Erythroblast (primary cell): ENCODE data around the gene RIMBP2.

Experiments
- DNase-seq, 2 experiments: peaks; one replicate each; lab custom pipeline; 2025; lab: John Stamatoyannopoulos, UW
- GATA1 ChIP-seq: IDR thresholded peaks from 2 replicates; pipeline ENCODE4 v1.6.1; 2011; ENCODE audit warnings: low read depth, mild to moderate bottlenecking, control low read depth, low read length, moderate library complexity
- POLR2A ChIP-seq: IDR thresholded peaks from 2 replicates; pipeline ENCODE4 v1.6.1; 2011; ENCODE audit warnings: mild to moderate bottlenecking, low read length

RIMBP2 gene

DNA sequence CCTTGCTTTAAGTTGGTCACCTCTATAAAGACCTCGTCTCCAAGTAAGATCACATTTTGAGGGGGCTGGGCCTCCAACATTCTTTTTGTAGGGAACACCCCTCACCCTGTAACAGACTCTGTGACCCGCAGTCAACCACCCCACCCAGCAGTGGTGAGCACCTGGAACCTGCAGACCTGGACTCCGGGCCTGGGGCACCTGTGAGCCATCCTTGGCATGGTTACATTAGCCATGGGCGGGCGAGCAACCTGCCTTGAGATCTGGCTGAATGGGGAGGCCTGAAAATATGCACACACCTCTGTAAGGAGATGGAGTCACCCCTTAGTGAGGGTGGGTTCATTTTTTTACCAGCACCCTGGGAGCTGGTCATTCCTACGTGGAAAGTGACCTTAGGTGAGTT lies 95.3 kb downstream of the RIMBP2 start:
- DNase-seq, result no peak
- TF ChIP-seq GATA1 (no peak), POLR2A (no peak)

DNA sequence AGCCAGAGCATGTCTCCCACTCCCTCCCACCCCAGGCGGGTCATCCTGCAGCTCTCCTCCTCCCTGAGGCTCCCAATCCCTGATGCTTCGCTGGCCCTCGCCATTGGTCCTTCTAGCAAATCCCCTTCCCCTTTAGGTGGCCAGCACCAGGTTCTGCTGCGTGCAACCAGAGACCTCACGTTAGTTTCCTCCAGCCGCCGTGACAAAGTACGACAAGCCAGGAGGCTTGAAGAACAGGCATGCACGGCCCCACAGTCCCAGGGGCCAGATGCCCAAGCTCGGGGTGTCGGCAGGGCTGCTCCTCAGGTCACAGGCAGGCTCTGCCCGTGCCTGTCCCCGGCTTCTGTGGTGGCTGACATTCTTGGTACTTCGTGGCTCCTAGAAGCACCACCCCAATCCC lies 95.8 kb downstream of the RIMBP2 start:
- DNase-seq, result no peak
- TF ChIP-seq POLR2A (no peak), GATA1 (no peak)

DNA sequence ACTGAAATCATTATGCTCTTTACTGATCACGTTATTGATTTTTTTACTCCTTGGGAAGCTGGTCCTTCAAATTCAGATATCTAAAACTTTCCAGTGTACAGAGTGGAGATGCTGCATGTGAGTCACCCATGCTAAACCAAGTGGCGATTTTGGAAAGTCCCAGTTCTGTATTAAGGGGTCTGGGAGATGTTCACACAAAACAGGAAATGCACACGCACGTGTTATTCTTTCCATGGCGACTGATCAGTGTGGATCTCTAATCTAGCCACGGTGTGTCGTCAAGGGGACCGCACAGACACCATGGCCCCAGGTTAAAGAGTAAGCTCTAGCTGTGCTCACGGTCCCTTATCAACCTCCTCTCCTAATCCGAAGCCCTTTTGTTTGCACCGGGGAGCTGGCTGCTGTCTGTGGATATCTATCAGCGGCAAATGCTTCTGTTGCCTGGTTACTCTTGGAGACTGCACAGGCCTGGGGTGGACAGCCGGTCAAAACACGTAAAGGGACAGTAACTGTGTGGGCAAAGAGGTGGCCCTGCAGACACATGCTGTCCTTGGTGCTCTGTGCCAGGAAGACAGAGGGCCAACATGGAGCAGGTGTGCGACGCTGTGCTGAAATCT lies 96.6 kb downstream of the RIMBP2 start:
- TF ChIP-seq GATA1 (no peak), POLR2A (no peak)
- DNase-seq, result no peak

DNA sequence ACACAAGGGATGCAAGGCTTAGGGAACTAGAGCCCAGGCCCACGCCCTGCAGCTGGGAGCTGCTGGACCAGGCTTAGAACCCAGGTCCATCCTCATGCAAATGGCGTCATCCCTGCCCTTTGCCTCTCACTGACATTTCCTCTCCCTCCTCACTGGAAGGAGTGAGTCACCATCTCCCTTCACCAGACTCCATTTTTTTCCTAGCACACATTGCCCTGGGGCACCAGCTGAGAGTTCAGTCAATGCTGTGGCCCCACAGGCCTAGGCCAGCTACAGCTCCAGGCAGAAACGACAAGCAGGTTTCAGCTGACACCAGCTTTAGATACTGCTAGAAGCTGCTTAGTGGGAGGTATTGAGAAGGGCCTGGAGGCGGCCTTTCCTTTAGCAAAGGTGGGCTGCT lies 98.9 kb downstream of the RIMBP2 start:
- DNase-seq, result no peak
- TF ChIP-seq GATA1 (no peak), POLR2A (no peak)

DNA sequence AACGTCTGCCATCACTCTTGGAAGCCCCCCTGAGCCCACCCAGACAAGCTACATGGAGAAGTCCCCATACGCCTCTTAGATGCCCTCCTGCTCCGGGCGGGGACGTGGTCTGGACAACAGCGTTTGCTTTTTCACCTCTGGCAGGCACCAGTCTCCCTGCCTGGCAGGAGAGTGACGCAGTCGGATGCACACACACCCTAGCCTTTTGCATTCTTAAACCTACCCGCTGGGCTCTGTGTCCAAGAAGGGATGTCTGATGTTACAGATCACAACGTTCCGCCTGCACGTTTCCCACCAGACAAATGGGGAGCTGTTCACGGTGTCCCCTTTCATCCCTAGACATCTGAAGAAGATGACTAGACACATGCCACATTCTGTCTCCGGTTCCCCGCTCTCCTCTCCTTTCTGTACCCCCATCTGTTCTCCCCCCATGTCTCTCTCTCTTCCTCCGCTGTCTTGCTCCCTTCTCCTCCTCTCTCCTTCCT lies 100.2 kb downstream of the RIMBP2 start:
- TF ChIP-seq GATA1 (no peak), POLR2A (no peak)
- no peak for DNase-seq

DNA sequence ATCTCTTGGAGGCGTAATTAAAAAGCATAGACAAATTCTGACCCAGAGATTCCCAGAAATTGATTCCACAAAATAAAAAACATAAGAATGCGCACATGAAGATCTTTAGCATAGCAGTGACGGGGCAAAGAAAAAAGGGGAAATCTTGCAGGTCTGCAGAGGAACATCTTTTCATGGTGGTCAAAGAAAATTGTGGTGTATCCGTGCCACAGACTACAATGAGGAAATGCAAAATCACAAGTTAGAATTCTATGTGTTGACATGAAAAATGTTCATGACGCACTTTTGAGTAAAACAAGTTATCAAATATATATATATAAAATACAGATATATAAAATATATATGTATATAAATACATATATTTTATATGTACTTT lies 101.6 kb downstream of the RIMBP2 start:
- TF ChIP-seq GATA1 (no peak), POLR2A (no peak)
- no peak for DNase-seq

DNA sequence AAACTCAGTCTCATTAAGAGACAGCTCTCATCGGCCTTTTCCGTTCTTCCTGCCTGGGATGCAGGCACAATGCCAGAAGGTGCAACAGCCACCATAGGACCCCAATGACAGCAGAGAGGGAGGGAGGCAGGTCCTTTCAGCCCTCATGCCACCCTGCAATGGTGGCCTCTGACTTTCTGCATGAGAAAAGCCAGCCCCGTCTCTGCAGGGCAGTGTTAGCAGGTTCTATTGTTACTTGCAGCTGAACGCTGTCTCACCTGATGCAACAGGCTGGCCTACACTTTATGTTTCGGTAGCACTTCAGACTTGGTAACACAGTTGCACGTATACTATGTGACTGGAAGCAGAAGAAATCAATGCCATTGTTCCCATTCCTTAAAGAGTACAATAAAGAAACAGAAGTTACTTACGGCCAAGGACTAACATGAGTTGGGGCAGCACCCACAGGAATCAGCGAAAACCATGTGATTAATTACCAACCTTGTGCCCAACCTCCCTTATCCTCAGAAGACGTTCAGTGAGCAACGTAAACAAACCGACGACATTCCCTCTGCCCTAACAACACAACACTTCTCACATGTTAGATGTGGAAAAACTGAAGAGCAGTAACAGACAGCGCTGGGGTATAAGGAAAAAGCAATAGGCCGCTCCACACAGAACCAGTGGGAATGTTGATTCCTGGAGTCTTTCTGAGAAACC lies 102.1 kb downstream of the RIMBP2 start:
- DNase-seq, result no peak
- TF ChIP-seq GATA1 (no peak), POLR2A (no peak)

DNA sequence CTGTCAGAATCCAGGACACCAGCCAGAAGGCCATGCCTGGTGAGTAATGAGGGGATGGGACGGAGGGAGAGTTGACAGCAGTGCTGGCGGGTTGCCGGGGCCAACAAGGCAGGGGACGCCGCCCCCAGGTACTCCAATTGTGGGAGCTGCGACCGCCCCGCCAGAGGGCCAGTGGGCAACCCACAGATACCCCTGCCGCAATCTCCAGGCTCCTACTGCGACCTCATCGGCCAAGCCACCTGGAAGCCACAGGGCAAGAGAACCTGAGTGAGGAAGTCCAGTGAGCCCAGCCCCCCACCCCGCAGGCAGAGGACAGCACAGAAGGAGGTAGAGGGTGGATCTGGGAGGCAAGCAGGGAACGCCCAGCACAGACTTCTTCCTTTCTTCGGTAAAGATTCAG lies 103.0 kb downstream of the RIMBP2 start:
- no peak for TF ChIP-seq GATA1
- TF ChIP-seq POLR2A, result no peak
- no peak for DNase-seq

DNA sequence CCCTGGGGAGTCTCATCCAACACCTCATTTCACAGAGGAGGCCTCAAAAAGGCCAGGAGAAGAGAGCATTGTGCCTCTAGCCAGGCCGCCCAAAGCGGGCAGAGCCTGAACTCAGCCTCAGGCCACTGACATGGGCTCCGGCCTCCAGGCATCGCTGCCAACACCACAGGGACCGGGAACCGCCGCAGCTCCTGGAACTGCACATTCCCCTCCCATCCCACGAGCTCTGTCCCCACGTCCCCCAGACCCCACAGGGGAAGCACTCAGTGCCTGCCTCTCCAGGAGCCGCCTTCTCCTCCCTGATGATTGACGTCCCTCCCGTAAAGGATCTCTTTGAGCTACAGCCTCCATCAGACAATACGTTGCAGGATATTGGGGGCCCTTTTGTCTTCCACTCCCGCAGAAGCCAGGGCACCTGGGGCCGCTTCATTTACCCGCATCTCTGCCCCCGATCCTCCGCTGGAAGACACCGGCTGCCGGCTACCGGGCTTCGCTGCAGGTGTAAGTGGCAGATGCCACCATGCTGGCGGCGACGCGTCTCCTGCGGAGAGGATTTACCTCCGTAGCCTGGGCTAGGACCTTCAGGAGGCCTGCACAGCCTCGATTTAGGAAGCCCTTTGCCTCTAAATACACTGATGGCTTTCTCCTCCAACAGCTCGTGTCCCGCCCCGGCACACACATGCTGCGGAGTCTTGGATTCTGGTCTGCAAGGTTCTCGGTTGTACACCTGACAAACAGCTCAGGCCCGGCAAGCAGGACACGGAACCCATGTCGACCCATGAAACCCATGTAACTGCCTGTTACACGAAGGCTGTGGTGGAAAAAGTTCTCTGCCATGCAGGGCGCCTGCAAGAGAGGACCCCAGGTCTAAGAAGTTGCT lies 104.8 kb downstream of the RIMBP2 start:
- no peak for TF ChIP-seq GATA1
- no peak for TF ChIP-seq POLR2A
- no peak for DNase-seq

DNA sequence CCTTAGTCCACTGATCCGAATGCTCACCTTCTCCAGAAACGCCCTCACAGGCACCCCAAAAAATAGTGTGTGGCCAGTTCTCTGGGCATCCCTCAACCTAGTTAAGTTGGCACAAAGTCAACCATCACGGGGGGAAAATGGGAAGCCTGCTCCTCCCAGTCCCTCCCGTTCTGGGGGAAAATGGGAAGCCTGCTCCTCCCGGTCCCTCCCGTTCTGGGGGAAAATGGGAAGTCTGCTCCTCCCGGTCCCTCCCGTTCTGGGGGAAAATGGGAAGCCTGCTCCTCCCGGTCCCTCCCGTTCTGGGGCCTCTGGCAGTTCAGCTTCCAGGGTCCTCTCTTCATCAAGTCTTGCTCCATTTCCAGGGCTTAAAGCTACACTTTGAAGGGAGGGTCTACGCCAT lies 106.1 kb downstream of the RIMBP2 start:
- TF ChIP-seq GATA1 (no peak), POLR2A (no peak)

DNA sequence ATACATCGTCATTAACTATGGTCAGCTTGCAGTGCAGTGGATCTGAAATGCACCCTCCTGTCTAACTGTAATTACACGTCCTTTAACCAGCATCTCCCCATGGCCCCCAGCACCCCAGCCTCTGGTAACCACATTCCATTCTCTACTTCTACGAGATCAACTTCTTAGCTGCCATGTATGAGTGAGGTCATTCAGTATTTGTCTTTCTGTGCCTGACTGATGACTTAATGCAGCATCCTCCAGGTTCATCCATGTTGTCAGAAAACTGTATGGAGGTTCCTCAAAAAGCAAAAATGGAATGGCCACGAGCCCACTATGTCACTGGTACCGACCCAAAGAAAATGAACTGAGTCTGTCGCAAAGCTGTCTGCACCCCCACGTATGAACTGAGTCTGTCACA lies 107.3 kb downstream of the RIMBP2 start:
- TF ChIP-seq GATA1 (no peak), POLR2A (no peak)
- no peak for DNase-seq

More for the DNA sequence above, 106.1 kb downstream of the RIMBP2 start:
- DNase-seq, result no peak

DNA sequence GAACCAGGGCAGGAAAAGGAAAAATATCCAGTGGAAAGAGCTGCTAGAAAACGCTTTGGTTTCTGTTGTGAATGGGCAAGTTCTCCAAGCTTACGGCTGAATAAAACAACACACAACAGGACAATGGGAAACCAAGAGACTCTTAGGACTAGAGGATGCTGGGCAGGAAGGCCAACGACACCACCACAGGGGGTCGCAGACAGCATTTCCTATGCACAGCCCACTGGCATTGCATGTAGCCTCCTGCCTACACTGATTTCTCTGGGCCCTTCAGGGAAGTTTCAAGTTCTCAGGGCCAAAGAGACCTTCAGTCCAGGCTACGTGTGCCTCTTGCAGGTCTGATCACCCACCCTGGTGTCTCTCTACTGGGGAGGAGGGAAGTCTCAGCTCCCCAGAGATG lies 108.0 kb downstream of the RIMBP2 start:
- DNase-seq, result no peak
- TF ChIP-seq POLR2A (no peak), GATA1 (no peak)

DNA sequence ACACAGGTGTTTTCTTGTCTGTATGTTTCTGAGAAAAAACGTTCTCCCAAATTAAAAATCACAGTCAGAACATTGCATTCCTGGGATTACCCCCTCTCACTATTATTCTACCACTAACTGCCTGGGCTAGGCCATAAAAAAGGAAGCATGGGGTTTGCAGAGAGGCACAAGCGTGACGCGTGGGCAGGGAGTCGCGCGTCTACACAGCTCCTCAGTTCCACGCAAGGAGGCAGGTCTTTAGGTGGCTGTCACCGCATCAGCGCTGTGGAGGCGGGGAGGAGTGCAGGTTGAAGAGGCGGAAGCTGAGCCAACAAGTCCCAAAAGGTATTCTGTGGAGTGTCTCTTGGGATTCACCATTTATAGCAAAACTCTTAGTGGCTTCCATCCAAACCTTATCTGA lies 109.9 kb downstream of the RIMBP2 start:
- no peak for DNase-seq

DNA sequence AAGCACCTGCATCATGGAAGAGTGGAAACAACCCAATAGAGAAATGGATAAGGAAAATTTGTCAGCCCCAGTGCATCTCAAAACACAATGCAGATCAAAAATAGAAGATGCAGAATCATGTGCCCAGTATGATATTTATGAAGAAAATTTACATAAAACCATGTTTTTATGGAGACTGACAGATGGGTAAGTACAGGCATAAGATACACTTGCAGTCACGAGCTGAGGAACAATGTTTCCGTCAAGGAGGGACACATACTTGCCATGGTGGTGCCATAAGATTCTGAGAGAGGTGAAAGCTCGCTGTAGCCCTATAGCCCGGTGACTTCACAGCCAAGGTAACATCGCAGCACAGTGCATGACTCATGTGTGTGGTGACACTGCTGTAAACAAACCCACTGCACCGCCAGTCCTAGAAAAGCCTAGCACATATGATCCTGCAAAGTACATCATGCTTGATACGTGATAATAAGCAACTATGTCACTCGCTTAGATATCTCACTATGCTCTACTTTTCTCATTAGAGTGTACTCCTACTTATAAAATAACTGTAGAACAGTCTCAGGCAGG lies 112.6 kb downstream of the RIMBP2 start:
- TF ChIP-seq POLR2A (no peak), GATA1 (no peak)
- no peak for DNase-seq

More for the DNA sequence above, 109.9 kb downstream of the RIMBP2 start:
- TF ChIP-seq GATA1 (no peak), POLR2A (no peak)
